NCI-H2107 treated with DMSO at 0.1 percent for 48 hours (cell line): ENCODE data around the gene IVL.

Experiments used
- DNase-seq: peaks from one replicate; lab custom pipeline; 2025; ENCODE audit not compliant: unreplicated experiment; lab: John Stamatoyannopoulos, UW

Gene IVL

GRCh38 chr1:152951711-152952110, 43.4 kb downstream of the IVL start:
- no peak for DNase-seq

- DNase-seq: no peak
These were observed 45.4 kb downstream of the IVL start for GRCh38 chr1:152953761-152954160.

GRCh38 chr1:152954436-152954835, 46.1 kb downstream of the IVL start:
- no peak for DNase-seq

- DNase-seq: no peak
These were observed 49.2 kb downstream of the IVL start for GRCh38 chr1:152957561-152957960.

- DNase-seq: no peak
These were observed 50.9 kb downstream of the IVL start for GRCh38 chr1:152959273-152959672.

GRCh38 chr1:152959801-152960451, 51.6 kb downstream of the IVL start:
- DNase-seq: no peak

- no peak for DNase-seq
These were observed 52.2 kb downstream of the IVL start for GRCh38 chr1:152960452-152961044.
